ENCODE measurements around the gene PSME3.
A peak's percentile ranks its signal among the peaks of the same experiment; 100 is the strongest.

Gene PSME3

DNA sequence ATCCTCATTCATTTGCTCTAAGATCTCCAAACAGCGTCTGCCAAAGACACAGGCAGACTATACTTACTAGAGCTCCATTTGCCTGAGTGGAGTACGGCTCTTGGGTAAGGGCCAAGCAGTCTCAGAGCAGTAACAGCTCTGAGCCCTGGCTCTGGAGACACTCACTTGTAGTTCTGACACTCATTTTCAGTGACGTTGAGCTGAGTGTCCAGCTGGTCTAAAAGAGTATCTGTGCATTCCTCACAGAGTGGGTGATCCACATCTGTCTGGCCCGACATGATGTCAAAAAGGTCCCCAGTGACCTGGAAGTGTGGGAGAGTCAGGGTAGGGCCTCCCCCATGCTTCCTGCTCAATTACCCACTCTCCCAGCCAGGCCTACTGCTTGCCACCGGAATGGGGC lies 14.8 kb upstream of the PSME3 start:
- DNase-seq: no peak

DNA sequence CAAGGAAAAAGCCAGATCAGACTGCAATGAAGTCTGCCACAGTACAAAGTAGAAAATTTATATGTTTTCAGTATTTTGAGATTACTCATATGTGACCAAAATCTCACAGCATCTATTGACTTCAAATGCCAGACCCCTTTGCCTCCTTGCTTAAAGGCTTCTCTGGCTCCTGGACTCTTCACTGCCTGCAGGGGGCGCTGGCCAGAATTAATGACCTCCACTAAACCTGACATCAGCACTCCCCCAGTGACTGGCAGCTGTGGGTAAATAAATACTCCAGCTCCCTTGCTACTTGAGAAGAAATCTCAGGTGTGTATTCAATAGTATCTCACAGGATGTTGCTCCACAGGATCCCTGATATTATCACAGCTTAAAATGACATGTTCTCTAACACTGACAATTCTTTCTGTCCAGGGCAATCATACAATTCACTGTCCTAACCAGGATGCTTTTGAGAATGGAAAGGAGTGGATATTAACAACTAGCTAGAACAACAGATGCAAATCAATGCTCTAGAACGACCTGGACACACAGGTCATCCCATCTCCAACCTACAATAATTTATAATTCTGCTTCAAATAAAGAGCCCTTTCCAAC lies 13.2 kb upstream of the PSME3 start:
- DNase-seq: peak; percentile 55 to 58

DNA sequence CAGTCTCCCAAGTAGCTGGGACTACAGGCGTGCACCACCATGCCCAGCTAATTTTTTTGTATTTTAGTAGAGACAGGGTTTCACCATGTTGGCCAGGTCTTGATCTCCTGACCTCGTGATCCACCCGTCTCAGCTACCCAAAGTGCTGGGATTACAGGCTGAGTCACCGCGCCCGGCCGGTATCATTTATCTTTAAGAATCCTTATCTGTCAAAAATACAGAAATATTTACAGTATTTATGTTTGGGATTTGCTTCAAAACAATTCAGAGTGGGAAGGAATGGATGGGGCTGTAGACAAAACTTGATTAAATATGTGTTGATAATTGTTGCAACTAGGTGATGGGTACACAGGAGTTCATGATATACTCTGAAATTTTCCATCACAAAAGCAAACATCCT lies 12.0 kb upstream of the PSME3 start:
- no peak for DNase-seq

DNA sequence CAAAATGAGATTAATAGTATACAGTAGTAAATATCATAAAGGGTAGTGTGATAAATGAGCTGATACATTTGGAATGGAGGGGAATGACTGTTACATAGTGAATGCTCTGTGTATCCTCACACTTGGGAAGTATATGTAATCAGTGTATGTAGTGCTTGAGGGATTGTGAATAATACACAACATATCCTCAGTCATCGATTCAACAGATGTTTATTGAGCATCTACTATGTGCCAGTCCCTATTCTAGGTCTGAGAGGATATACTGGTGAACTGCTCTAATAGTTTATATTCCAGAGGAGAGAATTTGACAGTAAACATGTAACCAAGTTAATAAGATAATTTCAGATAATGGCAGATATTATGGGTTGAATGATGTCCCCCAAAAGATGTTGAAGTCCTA lies 5.7 kb upstream of the PSME3 start:
- no peak for DNase-seq

DNA sequence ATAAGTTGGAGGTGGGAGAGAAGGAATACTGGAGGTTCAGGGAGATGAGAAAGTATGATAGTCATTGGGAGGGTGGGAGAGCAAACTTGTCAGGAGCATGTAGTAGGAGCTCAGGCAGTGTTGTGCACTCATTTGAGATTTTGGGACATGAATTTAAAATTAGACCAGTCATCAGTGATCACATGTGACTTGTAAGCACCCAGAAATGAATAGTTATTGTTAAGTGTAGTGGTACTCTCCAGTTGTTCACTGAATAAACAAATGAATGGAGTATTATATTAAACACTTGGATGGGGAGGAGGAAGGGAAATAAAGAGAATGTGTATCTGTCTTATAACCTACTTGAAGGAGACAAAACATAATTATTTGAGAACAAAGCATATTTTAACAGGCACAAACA lies 2.2 kb upstream of the PSME3 start:
- no peak for DNase-seq

DNA sequence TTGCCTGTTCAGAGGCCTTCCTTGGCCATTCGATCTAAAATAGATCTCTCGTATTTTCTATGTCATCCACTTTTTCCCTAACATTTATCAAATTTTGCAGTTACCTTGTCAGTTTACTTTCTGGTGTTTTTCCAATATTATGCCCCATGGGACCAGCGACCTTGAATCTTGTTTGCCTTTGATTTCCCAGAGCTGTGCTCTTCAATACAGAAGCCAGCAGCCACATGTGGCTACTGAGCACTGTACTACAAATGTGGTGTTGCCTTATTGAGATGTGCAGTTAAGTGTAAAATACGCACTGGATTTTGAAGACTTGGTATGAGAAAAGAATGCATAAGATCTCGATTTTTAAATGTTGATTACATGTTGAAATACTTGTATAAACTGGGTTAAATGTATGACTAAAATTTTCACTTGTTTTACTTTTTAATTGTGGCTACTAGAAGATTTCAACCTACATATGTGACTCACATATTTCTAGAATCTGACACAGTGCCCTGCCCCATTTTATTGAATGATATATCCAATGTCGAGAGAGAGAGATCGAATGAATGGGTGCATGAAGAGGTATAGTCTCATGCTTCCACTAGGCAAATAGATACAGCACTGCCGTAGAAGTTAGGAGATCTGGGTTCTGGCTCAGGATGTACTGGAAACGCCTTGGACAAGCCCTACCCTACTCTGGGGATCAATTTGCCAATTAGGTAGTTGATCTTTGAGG lies 824 bp upstream of the PSME3 start:
- DNase-seq: no peak

DNA sequence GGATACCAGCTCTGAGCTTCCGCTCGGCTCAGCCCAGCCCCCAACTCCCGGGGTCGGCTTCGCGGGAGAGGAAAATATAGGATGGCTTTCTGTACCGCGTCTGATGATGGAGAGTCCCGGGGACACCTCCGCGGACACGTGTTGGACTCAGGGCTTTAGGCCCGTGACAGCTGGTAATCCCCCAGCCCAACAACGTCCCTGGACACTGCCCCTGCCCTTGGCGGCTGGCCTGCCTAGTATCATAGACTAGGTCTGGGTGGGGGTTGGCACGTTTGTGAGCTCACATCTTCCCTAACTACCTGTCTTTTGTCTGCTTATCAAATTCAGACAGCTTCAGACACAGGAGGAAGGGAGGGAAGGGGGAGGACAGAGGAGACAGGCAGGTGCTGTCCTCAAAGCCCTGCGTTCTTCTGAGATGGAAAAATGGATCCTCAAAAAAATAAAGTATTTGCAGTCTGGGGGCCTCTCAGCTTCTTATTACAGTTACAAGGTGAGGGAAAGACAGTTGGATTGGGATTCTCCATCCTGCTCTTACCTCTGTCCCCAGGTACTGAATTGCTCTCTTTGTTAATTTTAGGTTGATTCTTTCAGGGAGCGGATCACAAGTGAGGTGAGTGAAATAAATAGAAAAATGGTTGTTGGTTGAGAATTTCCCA lies 698 bp downstream of the PSME3 start:
- DNase-seq: no peak

DNA sequence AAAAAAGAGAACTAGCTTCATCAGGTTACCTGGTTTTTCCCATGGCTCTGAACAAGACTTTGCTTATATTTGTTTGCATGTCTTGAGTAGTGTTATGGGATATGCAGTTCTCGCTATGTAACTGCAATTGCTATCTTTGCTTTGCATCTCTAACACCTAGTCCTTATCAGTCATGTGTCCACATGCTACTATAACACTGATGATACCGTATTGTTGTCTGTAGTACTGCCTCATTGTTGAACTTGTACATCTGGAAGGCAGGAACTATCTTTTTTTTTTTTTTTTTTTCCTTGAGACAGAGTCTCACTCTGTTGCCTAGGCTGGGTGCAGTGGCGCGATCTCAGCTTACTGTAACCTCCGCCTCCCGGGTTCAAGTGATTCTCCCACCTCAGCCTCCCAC lies 2.5 kb downstream of the PSME3 start:
- DNase-seq: no peak

DNA sequence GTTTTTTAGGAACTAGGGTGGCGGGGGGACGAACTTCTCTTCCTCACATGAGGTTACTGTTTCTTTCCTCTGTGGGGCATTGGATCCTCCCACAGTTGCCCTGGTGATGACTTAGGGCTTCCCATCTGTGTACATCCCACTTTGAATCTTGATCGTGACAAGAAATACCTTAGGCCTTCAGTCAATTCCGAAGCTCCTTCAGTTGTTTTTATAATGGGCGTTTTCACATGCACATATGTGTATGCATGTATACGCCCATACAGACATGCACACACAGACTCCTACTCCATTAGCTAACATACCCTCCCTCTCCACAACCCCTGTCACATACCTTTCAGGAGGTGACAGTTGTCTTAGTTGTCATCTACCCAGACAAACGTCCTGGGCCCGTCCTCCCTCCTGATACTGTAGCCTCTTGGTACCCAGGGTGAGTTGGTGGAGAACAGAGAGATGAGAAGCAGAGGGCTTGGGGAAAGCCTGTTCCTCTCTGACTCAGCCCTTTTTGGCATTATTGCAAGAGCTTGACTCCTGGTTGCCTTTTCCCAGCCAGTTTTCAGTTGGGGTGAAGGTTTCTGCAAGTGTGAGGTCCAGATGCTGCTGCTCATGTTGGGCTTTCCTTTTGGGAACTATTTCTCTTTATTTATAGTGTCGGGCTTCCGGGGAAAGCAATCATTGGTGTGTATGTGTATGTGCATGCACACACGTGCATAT lies 8.9 kb downstream of the PSME3 start:
- DNase-seq: no peak

DNA sequence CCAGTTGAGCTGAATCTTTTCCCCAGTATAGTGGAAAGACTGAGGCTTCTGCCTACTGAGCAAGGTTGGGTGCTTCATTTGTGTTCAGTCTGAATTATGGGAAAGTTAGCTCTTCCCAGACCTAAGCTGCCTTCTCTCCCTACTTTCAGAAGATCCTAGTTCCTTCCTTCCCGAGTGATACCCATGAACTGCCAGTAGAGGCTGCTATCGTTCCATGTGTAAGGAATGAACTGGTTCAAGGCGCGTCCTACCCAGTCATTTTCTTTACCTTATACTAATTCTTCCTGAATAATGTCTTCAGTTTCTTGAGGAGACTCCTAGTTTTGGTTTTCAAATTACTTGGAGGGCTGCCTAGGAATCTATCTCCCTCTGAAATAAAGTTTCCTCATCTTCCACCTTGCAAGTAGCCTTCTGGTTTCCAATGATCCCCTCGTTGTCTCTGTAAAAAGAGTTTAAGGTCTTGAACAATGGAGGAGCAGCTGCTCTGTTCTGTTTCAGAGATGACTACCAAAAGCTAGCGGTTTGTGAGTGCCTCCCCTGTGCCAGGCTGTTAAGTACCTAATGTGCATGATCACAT lies 10.2 kb downstream of the PSME3 start:
- no peak for DNase-seq

DNA sequence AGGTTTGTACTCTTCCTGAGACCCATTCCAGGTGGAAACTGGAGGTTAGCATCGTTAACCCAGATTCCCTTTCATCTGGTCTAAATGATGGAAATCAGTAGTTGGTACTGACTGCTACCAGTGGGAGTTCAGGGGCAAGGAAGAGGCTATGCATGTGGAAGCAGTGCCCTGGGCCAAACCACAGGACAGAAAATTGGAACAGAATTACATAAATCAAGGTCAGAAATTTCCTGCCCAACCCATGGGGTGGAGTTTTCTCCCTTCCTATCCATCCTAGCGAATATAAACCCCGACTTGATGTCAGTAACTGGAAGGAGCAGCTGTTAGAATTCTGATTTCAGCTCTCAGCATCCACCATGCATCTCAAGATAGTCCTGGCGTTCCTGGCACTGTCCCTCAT lies 11.1 kb downstream of the PSME3 start, which contains the start of gene AOC2:
Gene AOC2, plus strand, starts transcription at position 310 of the 400 bp plus-strand sequence. Its CDS starts 47 bp downstream, at position 357.
- no peak for DNase-seq

DNA sequence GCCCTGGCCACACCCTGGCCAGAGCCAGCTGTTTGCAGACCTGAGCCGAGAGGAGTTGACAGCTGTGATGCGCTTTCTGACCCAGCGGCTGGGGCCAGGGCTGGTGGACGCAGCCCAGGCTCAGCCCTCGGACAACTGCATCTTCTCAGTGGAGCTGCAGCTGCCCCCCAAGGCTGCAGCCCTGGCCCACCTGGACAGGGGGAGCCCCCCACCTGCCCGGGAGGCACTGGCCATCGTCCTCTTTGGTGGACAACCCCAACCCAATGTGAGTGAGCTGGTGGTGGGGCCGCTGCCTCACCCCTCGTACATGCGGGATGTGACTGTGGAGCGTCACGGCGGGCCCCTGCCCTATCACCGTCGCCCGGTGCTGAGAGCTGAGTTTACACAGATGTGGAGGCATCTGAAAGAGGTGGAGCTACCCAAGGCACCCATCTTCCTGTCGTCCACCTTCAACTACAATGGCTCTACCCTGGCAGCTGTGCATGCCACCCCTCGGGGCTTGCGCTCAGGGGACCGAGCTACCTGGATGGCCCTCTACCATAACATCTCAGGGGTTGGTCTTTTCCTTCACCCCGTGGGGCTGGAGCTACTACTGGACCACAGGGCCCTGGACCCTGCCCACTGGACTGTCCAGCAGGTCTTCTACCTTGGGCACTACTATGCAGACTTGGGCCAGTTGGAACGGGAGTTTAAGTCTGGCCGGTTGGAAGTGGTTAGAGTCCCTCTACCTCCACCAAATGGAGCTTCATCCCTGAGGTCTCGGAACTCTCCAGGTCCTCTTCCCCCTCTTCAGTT lies 11.8 kb downstream of the PSME3 start:
- no peak for DNase-seq

DNA sequence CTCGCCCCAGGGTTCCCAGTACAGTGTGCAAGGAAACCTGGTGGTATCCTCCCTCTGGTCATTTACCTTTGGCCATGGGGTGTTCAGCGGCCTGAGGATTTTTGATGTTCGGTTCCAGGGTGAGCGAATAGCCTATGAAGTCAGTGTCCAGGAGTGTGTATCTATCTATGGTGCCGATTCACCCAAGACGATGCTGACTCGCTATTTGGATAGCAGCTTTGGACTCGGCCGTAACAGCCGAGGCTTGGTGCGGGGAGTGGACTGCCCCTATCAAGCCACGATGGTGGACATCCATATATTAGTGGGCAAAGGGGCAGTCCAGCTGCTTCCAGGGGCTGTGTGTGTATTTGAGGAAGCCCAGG lies 12.3 kb downstream of the PSME3 start:
- no peak for DNase-seq

DNA sequence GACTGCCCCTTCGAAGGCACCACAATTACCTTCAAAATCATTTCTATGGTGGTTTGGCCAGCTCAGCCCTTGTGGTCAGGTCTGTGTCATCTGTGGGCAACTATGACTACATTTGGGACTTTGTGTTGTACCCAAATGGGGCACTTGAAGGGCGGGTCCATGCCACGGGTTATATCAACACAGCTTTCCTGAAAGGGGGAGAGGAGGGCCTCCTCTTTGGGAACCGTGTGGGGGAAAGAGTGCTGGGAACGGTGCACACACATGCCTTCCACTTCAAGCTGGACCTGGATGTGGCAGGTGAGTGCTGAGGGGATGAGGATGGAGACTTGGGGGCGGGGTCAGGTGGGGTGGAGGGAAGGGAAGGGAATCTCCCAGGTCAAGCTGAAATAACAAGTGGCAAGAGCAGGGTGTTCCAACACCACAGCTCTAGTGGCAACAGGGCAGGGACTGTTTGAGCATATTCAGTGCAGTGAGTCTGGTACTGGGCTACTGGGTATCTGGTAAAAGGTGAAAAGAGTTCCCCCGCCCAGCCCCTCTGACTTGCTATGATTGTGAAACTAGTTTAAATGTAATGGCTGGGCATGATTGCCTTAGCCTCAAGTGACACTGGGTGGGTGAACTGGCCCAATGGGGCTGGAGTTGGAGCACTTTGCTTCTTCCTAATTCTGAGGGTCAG lies 12.9 kb downstream of the PSME3 start:
- DNase-seq: no peak

DNA sequence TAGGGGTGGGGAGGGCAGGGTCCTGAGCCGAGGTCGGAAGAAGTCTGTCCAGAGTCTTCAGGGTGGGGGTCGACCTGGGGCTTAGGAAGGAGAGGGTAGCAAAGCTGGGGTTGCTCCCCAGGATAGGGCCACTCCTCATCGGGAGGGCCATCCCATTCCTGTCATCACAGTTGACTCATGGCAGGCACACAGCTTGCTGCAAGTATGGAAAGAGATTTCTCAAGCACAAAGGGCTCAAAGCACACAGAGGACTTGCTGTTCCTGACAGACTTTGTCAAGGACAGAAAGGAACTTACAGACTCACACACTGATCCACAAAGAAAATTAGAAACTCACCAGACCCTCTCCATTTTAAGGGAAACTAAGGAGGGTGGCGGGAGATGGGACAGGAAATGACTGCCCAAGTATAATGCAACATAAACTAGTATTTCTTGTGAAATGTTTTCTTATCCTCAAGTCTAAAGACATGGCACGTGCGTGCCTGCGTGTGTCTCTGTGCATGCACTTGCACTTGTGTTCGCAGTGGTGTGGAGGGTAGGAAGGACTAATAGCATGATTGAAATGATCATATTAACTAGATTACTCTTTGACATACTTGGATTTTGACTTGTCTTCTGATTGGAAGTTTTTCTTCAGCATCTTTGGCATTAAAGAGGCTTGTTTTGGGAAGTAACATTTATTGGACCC lies 13.5 kb downstream of the PSME3 start:
- no peak for DNase-seq

DNA sequence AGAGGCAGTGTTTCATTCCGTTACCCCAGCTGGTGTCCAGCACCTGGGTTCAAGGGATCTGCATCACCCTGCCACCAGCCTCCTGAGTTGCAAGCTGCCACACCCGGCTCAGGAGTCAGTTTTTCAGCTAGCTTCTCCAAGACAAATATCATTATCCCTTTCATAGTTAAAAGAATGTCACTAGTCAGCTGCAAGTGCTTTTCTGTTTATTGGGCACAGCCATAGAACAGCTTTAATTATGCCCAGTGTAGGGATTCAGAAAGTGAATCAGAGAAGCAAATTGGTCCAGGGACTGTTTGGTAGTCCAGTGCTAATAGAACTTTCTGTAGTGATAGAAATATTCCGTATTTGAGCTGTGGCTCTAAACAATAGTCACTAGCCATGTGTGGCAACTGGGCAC lies 14.9 kb downstream of the PSME3 start:
- no peak for DNase-seq

DNA sequence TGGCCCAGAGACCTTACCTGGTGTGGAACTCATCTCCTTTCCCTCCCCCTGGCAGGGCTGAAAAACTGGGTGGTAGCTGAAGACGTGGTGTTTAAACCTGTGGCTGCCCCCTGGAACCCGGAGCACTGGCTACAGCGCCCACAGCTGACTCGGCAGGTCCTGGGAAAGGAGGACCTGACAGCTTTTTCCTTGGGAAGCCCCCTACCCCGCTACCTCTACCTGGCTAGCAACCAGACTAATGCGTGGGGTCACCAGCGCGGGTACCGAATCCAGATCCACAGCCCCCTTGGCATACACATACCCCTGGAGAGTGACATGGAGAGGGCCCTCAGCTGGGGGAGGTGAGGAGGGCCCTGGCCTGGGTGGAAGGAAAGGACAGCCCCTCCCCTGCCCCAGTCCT lies 15.8 kb downstream of the PSME3 start:
- no peak for DNase-seq

DNA sequence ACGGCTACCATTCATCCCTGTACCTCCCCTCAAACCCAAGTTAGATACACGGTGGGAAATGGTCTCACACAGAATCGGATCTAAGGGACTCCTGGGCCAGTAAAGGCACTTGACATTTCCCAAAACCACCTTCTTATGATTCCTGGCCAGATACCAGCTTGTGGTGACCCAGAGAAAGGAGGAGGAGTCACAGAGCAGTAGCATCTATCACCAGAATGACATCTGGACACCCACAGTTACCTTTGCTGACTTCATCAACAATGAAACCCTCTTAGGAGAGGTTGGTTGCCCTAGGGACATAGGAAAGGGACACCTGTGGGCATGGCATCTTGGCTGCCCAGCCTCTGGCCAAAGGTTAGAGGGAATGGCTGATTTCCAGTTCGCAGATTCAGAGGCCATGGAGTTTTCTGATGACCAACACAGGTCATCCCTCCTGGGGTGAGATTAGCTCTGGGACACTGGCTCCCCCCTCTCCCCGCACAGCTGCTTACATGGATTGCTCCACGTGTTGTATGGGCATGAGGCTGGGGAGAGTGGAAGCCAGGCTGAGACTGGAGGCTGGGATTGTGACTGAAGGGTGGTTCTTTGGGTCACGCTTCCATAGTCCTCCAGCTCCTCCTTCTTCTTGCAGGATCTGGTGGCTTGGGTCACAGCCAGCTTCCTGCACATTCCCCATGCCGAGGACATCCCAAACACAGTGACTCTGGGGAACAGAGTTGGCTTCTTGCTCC lies 16.4 kb downstream of the PSME3 start:
- DNase-seq: no peak

DNA sequence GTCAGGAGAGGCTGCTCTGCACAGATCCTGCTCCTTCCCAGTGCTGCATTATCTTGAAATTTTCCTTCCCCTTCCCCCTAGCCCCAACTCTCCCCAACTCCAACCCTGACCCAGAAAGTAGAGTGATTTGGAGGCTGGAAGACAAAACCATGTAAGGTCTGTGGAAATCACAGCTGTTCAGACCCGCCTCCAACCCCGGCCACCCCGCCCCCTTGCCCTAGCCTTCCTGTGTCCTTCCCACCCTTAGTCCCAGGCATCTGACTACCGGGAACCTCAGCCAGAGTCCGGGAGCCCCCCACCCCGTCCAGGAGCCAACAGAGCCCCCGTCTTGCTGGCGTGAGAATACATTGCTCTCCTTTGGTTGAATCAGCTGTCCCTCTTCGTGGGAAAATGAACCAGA lies 17.8 kb downstream of the PSME3 start, which contains the start of gene AOC3:
Gene AOC3, plus strand, starts transcription at position 246 of the 400 bp plus-strand sequence. Its CDS starts 145 bp downstream, at position 391.
- no peak for DNase-seq

All from activated CD4-positive, alpha-beta T cell treated with anti-CD3 and anti-CD28 coated beads, Interleukin-2, amount 50 U/mL, for 4 hours (primary cell).